Esophagus mucosa (tissue), 1 donor: ENCODE measurements around the gene LST1. TPM values are rescaled to one million over a fixed set of nuclear protein-coding genes. Genes with fewer than 3 reads are reported as not detected.
"Not testable (repeated sequence)": the region's sequence is repeated elsewhere in the genome, so short reads cannot be mapped to it uniquely, and the experiment has no call there.

Experiments used
- ATAC-seq: fragments of 200-7000 bp; cut with Tn5 transposase; one replicate; pipeline ENCODE4 v1.9.1; 2020
- total RNA-seq: library from RNA; stranded (reverse); gene quantifications from one replicate; pipeline ENCODE4 v1.2.4, GENCODE V29; 2023
- donor health status: DM: yes; HTN: yes; CAD: no.

Gene LST1
- 2.4 TPM for total RNA-seq

GRCh38 chr6:31586008-31586407, at the start of gene LST1:
TSS of gene LST1 (plus strand) at chr6:31586277. CDS start at chr6:31587300, 1,023 bp downstream.
- no peak for ATAC-seq

- no peak for ATAC-seq
These were observed 47.2 kb upstream of the LST1 start for GRCh38 chr6:31538805-31539400.

GRCh38 chr6:31540640-31541039, 45.4 kb upstream of the LST1 start:
- no peak for ATAC-seq

- ATAC-seq = peak; percentile 46
These were observed 44.9 kb upstream of the LST1 start for GRCh38 chr6:31541059-31541657.

- peak; percentile 88 for ATAC-seq
These were observed 44.2 kb upstream of the LST1 start, which contains the start of gene DDX39B for GRCh38 chr6:31541658-31542521. TSS of gene DDX39B (minus strand) at chr6:31542003. CDS start at chr6:31540532, 1,471 bp downstream.

GRCh38 chr6:31543639-31544038, 42.4 kb upstream of the LST1 start:
- no peak for ATAC-seq

GRCh38 chr6:31544676-31545075, 41.4 kb upstream of the LST1 start:
- no peak for ATAC-seq

GRCh38 chr6:31545291-31545690, 40.8 kb upstream of the LST1 start:
- no peak for ATAC-seq

- ATAC-seq = peak; percentile 83
These were observed 39.6 kb upstream of the LST1 start, which contains the start of gene ATP6V1G2 for GRCh38 chr6:31546339-31546957. TSS of gene ATP6V1G2 (minus strand) at chr6:31546608. CDS start at chr6:31546559, 49 bp downstream.

- peak; percentile 92 for ATAC-seq
These were observed 38.9 kb upstream of the LST1 start, which contains the start of gene NFKBIL1 for GRCh38 chr6:31546958-31547726. TSS of gene NFKBIL1 (plus strand) at chr6:31547608. CDS start at chr6:31547695, 87 bp downstream.

- ATAC-seq = no peak
These were observed 38.1 kb upstream of the LST1 start for GRCh38 chr6:31547727-31548543.

GRCh38 chr6:31548544-31548873, 37.6 kb upstream of the LST1 start:
- no peak for ATAC-seq

GRCh38 chr6:31551371-31551770, 34.7 kb upstream of the LST1 start:
- not testable (repeated sequence) for ATAC-seq

- no peak for ATAC-seq
These were observed 29.8 kb upstream of the LST1 start for GRCh38 chr6:31556307-31556706.

- ATAC-seq = no peak
These were observed 28.4 kb upstream of the LST1 start for GRCh38 chr6:31557443-31558317.

GRCh38 chr6:31558318-31558625, 27.8 kb upstream of the LST1 start:
- no peak for ATAC-seq

GRCh38 chr6:31558631-31559500, 27.2 kb upstream of the LST1 start:
- peak; percentile 30 for ATAC-seq

GRCh38 chr6:31559606-31559957, 26.5 kb upstream of the LST1 start:
- no peak for ATAC-seq

- peak; percentile 66 for ATAC-seq
These were observed 25.9 kb upstream of the LST1 start for GRCh38 chr6:31559958-31560696.
